ENCODE results near the gene SDK2. TPM values are rescaled to one million over a fixed set of nuclear protein-coding genes. Genes with fewer than 3 reads are reported as not detected.

The SDK2 gene
- total and polyA plus RNA-seq, 2 of the 8 experiments (the other 6 are each of a cell fraction or from before 2014, with no cell fraction given) = 3.9 to 4.1 TPM

GRCh38 chr17:73363442-73364154, 280.6 kb downstream of the SDK2 start:
- Histone ChIP-seq H3K27me3 (replicated peaks in 1 of 4; ENCODE audit: control insufficient read depth in 3 of 4, extremely low read depth in 1 of 4, insufficient read depth in 3 of 4, low read length in 3 of 4) (no peaks in the 10 kb centered on the region), H3K9ac (replicated peaks in 1 of 4; ENCODE audit: extremely low read depth in 1 of 4, low read depth in 3 of 4, low read length in 3 of 4) (no peak overlapping the region), H2BK15ac (ENCODE audit: low read length) (peak overlapping the region; percentile 63), H3K18ac (ENCODE audit: extremely low read depth, low read length) (0 out of 2 replicates have a peak overlapping the region, but pooled peaks have one; percentile 28), H2BK20ac (ENCODE audit: low read length) (0 out of 2 replicates have a peak overlapping the region, but pooled peaks have one; percentile 15), H3K23ac (ENCODE audit: insufficient read length) (no peak overlapping the region), H3K9me3 (ENCODE audit: insufficient read depth in 2 of 2, low read depth in 1 of 2, low read length in 1 of 2) (no peaks in the 10 kb centered on the region), H3K4me3 (ENCODE audit: extremely low read depth in 1 of 4, insufficient read depth in 2 of 4, low read depth in 3 of 4, low read length in 4 of 4) (no peak overlapping the region), H4K91ac (replicated peaks; ENCODE audit: insufficient read length, low read length) (peak overlapping the region; percentile 4), H4K8ac (ENCODE audit: extremely low read depth, insufficient read depth, low read length) (no peak overlapping the region), H2BK5ac (ENCODE audit: low read depth, low read length) (peak overlapping the region; percentile 30; the same call in 1 of the 2 replicates), H3K79me1 (ENCODE audit: low read depth, low read length) (no peaks in the 10 kb centered on the region), H2BK120ac (replicated peaks; ENCODE audit: low read depth, low read length) (no peak overlapping the region), H3K56ac (replicated peaks; ENCODE audit: insufficient read length, low read depth, low read length) (no peak overlapping the region), H4K20me1 (replicated peaks in 1 of 2; ENCODE audit: control insufficient read depth in 1 of 2, insufficient read depth in 2 of 2, low read length in 2 of 2) (no peaks in the 10 kb centered on the region), H3K23me2 (ENCODE audit: low read depth, low read length) (peaks cover 2% of the 10 kb centered on the region; the same call in 1 of the 2 replicates), H2BK12ac (ENCODE audit: low read depth, low read length) (peak overlapping the region; percentile 44; the same call in 1 of the 2 replicates), H3K79me2 (ENCODE audit: control insufficient read depth in 1 of 2, insufficient read depth in 2 of 2, low read length in 2 of 2) (no peaks in the 10 kb centered on the region), H2AFZ (ENCODE audit: low read length) (no peak overlapping the region), H3K27ac (ENCODE audit: low read depth, low read length) (no peak overlapping the region), H3K36me3 (ENCODE audit: control insufficient read depth in 2 of 4, insufficient read depth in 4 of 4, low read length in 3 of 4) (no peaks in the 10 kb centered on the region), H3K4me2 (ENCODE audit: insufficient read depth in 1 of 2, low read depth in 2 of 2, low read length in 2 of 2) (no peak overlapping the region), H4K5ac (ENCODE audit: insufficient read length, low read depth, low read length) (no peak overlapping the region), H2AK5ac (ENCODE audit: low read depth, low read length) (peak overlapping the region; percentile 61; the same call in 1 of the 2 replicates), H3K14ac (ENCODE audit: insufficient read length) (no peak overlapping the region), H3K4me1 (replicated peaks in 1 of 4; ENCODE audit: control insufficient read depth in 3 of 4, insufficient read depth in 4 of 4, low read length in 3 of 4) (peaks cover 4 to 44% (median 33%) of the 10 kb centered on the region in 4 experiments), H3K4ac (replicated peaks; ENCODE audit: insufficient read length, low read depth, low read length) (peak overlapping the region; percentile 70)
- 67% methylated on average over 8 of the region's 8 CpGs; no CpG with 5 or more reads in 1 of the 2 experiments for WGBS, 2 experiments (ENCODE audit: extremely low coverage in 1 of 2, insufficient coverage in 1 of 2, insufficient read length in 1 of 2, insufficient replicate concordance in 2 of 2, low coverage in 1 of 2, low lambda C conversion rate in 2 of 2, missing lambda C conversion rate in 1 of 2)
- CTCF ChIA-PET (ENCODE audit: partially characterized antibody) = interaction anchor here (0.6 to 16.5 kb wide), 7 partner anchors 21 to 109 kb away, joined by 3 to 439 read pairs (median 5); partner anchors contain the start of gene CPSF4L
- peak; percentile 68 for FAIRE-seq
- peak in 1 of 2 experiments; percentile 59 for DNase-seq (ENCODE audit: low read depth in 1 of 2, low spot score in 2 of 2)
- POLR2A ChIA-PET (ENCODE audit: partially characterized antibody) = interaction anchor here (1.0 to 1.2 kb wide), 2 partner anchors 80 to 111 kb away, joined by 3 read pairs; no protein-coding TSS in a partner anchor
- TF ChIP-seq CHD2 (IDR thresholded peaks at IDR 0.05; ENCODE audit: low read length) = no peak
- TF ChIP-seq POU5F1 (IDR thresholded peaks at IDR 0.05; ENCODE audit: low read depth, low read length) = no peak
- no peak for TF ChIP-seq CEBPB (IDR thresholded peaks at IDR 0.05; ENCODE audit: low read depth, low read length)
- no peak for TF ChIP-seq RFX5 (IDR thresholded peaks at IDR 0.05; ENCODE audit: borderline replicate concordance, low read depth, low read length)
- no peak for TF ChIP-seq POLR2A (IDR thresholded peaks at IDR 0.05; ENCODE audit: control extremely low read depth in 1 of 2, low read depth in 2 of 2, low read length in 2 of 2)
- no peak for TF ChIP-seq EZH2 (IDR thresholded peaks at IDR 0.05; ENCODE audit: low read depth, low read length, severe bottlenecking)
